Epithelial cell of prostate (primary cell): ENCODE results near the gene SH3BP1.
A peak's percentile ranks its signal among the peaks of the same experiment; 100 is the strongest.
"Not testable (repeated sequence)": the region's sequence is repeated elsewhere in the genome, so short reads cannot be mapped to it uniquely, and the experiment has no call there.

Experiments
- DNase-seq: peaks from one replicate; pipeline ENCODE4 v3.0.0-alpha.2; 2011; ENCODE audit warnings: low read depth, low spot score
- H3K27ac ChIP-seq: fragments of 450-650 bp; 2 replicates; pipeline ENCODE4 v1.5.1; 2017; ENCODE audit warnings: mild to moderate bottlenecking

The SH3BP1 gene

GRCh38 chr22:37674248-37674647 is 34.8 kb downstream of the SH3BP1 start:
- DNase-seq, result no peak
- H3K27ac ChIP-seq, result peak overlapping the region; percentile 92

GRCh38 chr22:37674951-37675929 is 35.8 kb downstream of the SH3BP1 start, which contains the start of gene LGALS1:
TSS of gene LGALS1 (plus strand) at chr22:37675636. CDS start at chr22:37675703, 67 bp downstream.
- H3K27ac ChIP-seq, result peak within 1 kb of the TSS; percentile 92
- DNase-seq, result peak; percentile 81

GRCh38 chr22:37675930-37676735 is 36.7 kb downstream of the SH3BP1 start:
- no peak for DNase-seq
- H3K27ac ChIP-seq, result peak overlapping the region; percentile 92

GRCh38 chr22:37676736-37677492 is 37.4 kb downstream of the SH3BP1 start:
- peak overlapping the region; percentile 92 for H3K27ac ChIP-seq
- DNase-seq, result no peak

GRCh38 chr22:37677493-37677974 is 38.1 kb downstream of the SH3BP1 start:
- DNase-seq, result no peak
- peak overlapping the region; percentile 92 for H3K27ac ChIP-seq

- no peak for DNase-seq
- peak overlapping the region; percentile 92 for H3K27ac ChIP-seq
These were observed 38.9 kb downstream of the SH3BP1 start for GRCh38 chr22:37678372-37678771.

GRCh38 chr22:37679670-37680069 is 40.2 kb downstream of the SH3BP1 start:
- no peak for DNase-seq
- no peak overlapping the region for H3K27ac ChIP-seq

- H3K27ac ChIP-seq, result peak overlapping the region; percentile 4
- DNase-seq, result no peak
These were observed 40.9 kb downstream of the SH3BP1 start for GRCh38 chr22:37680191-37680851.

GRCh38 chr22:37681001-37681424 is 41.5 kb downstream of the SH3BP1 start:
- DNase-seq, result no peak
- H3K27ac ChIP-seq, result peak overlapping the region; percentile 4

- no peak overlapping the region for H3K27ac ChIP-seq
These were observed 42.1 kb downstream of the SH3BP1 start for GRCh38 chr22:37681556-37682049.

GRCh38 chr22:37684803-37685615 is 45.5 kb downstream of the SH3BP1 start:
- DNase-seq, result no peak
- peak overlapping the region; percentile 74 for H3K27ac ChIP-seq

More at GRCh38 chr22:37681556-37682049, 42.1 kb downstream of the SH3BP1 start:
- no peak for DNase-seq

- H3K27ac ChIP-seq, result peak within 1 kb of the TSS; percentile 74
- no peak for DNase-seq
These were observed 46.8 kb downstream of the SH3BP1 start, which contains the start of gene NOL12 for GRCh38 chr22:37686002-37686982. TSS of gene NOL12 (plus strand) at chr22:37686343. CDS start at chr22:37686393, 50 bp downstream.

- DNase-seq, result no peak
- H3K27ac ChIP-seq, result peak overlapping the region; percentile 66
These were observed 50.9 kb downstream of the SH3BP1 start for GRCh38 chr22:37690407-37690806.

- H3K27ac ChIP-seq, result peak overlapping the region; percentile 66
- DNase-seq, result no peak
These were observed 51.5 kb downstream of the SH3BP1 start for GRCh38 chr22:37690901-37691504.

- H3K27ac ChIP-seq, result no peak overlapping the region
These were observed 53.3 kb downstream of the SH3BP1 start for GRCh38 chr22:37692627-37693285.

GRCh38 chr22:37694131-37694530 is 54.7 kb downstream of the SH3BP1 start:
- not testable (repeated sequence) for H3K27ac ChIP-seq, DNase-seq

More at GRCh38 chr22:37692627-37693285, 53.3 kb downstream of the SH3BP1 start:
- DNase-seq, result no peak
